ENCODE results near the gene RASSF5. TPM values are rescaled to one million over a fixed set of nuclear protein-coding genes. Genes with fewer than 3 reads are reported as not detected.

The RASSF5 gene
- total and polyA plus RNA-seq, 9 of the 15 experiments (the other 6 are each of a cell fraction or from before 2014, with no cell fraction given) = 6.1 to 41.0 (median 25.2) TPM

DNA sequence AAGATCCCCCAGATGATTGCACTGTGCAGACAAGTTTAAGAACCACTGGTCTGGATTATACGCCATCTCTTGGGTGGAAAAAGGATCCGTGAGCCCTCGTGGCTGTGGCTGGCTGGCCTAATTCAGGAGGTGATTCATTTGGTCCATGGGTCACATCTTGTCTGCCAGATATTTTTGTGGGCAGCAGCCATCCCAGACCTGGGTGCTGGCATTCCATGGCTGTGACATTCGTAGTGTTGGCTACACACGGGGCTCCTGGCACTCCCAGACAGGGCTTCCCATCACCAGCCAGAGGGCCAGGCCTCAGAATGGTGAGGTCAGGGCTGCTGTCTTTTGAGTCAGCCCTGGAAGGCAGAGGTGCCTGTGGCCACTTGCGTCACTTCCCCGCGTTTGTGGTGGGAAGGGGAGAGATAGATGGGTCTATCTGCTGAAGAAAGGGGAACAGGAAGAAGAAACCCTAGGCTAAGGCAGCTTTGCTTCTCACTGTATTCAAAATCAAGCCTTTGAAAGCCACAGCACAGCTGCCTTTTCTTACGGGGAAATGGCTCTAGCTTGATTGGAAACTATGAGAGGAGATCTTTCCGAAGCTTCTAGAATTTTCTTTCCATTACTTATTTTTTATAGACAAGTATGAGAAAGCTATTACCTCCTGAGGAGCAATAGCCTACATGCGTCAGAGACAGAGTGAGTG, 72.6 kb downstream of the RASSF5 start (continued):
- TF ChIP-seq ZNF3 (CRISPR knock-in tag; IDR thresholded peaks at IDR 0.05) (no peak), FOXA1 (IDR thresholded peaks at IDR 0.05; ENCODE audit: borderline replicate concordance) (no peak), SMARCA5 (IDR thresholded peaks at IDR 0.05) (no peak), ZNF354B (CRISPR knock-in tag; IDR thresholded peaks at IDR 0.05) (no peak), XRCC4 (IDR thresholded peaks at IDR 0.05; ENCODE audit: extremely low read depth, insufficient read depth, insufficient read length) (no peak), ZNF23 (CRISPR knock-in tag; IDR thresholded peaks at IDR 0.05) (no peak), MIER1 (IDR thresholded peaks at IDR 0.05; ENCODE audit: low read depth) (no peak), SNRNP70 (optimal IDR thresholded peaks at IDR 0.05; ENCODE audit: low read depth, low read length) (no peak)
- TF ChIP-seq, protein P1, sequence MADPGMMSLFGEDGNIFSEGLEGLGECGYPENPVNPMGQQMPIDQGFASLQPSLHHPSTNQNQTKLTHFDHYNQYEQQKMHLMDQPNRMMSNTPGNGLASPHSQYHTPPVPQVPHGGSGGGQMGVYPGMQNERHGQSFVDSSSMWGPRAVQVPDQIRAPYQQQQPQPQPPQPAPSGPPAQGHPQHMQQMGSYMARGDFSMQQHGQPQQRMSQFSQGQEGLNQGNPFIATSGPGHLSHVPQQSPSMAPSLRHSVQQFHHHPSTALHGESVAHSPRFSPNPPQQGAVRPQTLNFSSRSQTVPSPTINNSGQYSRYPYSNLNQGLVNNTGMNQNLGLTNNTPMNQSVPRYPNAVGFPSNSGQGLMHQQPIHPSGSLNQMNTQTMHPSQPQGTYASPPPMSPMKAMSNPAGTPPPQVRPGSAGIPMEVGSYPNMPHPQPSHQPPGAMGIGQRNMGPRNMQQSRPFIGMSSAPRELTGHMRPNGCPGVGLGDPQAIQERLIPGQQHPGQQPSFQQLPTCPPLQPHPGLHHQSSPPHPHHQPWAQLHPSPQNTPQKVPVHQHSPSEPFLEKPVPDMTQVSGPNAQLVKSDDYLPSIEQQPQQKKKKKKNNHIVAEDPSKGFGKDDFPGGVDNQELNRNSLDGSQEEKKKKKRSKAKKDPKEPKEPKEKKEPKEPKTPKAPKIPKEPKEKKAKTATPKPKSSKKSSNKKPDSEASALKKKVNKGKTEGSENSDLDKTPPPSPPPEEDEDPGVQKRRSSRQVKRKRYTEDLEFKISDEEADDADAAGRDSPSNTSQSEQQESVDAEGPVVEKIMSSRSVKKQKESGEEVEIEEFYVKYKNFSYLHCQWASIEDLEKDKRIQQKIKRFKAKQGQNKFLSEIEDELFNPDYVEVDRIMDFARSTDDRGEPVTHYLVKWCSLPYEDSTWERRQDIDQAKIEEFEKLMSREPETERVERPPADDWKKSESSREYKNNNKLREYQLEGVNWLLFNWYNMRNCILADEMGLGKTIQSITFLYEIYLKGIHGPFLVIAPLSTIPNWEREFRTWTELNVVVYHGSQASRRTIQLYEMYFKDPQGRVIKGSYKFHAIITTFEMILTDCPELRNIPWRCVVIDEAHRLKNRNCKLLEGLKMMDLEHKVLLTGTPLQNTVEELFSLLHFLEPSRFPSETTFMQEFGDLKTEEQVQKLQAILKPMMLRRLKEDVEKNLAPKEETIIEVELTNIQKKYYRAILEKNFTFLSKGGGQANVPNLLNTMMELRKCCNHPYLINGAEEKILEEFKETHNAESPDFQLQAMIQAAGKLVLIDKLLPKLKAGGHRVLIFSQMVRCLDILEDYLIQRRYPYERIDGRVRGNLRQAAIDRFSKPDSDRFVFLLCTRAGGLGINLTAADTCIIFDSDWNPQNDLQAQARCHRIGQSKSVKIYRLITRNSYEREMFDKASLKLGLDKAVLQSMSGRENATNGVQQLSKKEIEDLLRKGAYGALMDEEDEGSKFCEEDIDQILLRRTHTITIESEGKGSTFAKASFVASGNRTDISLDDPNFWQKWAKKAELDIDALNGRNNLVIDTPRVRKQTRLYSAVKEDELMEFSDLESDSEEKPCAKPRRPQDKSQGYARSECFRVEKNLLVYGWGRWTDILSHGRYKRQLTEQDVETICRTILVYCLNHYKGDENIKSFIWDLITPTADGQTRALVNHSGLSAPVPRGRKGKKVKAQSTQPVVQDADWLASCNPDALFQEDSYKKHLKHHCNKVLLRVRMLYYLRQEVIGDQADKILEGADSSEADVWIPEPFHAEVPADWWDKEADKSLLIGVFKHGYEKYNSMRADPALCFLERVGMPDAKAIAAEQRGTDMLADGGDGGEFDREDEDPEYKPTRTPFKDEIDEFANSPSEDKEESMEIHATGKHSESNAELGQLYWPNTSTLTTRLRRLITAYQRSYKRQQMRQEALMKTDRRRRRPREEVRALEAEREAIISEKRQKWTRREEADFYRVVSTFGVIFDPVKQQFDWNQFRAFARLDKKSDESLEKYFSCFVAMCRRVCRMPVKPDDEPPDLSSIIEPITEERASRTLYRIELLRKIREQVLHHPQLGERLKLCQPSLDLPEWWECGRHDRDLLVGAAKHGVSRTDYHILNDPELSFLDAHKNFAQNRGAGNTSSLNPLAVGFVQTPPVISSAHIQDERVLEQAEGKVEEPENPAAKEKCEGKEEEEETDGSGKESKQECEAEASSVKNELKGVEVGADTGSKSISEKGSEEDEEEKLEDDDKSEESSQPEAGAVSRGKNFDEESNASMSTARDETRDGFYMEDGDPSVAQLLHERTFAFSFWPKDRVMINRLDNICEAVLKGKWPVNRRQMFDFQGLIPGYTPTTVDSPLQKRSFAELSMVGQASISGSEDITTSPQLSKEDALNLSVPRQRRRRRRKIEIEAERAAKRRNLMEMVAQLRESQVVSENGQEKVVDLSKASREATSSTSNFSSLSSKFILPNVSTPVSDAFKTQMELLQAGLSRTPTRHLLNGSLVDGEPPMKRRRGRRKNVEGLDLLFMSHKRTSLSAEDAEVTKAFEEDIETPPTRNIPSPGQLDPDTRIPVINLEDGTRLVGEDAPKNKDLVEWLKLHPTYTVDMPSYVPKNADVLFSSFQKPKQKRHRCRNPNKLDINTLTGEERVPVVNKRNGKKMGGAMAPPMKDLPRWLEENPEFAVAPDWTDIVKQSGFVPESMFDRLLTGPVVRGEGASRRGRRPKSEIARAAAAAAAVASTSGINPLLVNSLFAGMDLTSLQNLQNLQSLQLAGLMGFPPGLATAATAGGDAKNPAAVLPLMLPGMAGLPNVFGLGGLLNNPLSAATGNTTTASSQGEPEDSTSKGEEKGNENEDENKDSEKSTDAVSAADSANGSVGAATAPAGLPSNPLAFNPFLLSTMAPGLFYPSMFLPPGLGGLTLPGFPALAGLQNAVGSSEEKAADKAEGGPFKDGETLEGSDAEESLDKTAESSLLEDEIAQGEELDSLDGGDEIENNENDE (IDR thresholded peaks at IDR 0.05; ENCODE audit: low read depth, low read length) = no peak
- TF ChIP-seq, protein P2, sequence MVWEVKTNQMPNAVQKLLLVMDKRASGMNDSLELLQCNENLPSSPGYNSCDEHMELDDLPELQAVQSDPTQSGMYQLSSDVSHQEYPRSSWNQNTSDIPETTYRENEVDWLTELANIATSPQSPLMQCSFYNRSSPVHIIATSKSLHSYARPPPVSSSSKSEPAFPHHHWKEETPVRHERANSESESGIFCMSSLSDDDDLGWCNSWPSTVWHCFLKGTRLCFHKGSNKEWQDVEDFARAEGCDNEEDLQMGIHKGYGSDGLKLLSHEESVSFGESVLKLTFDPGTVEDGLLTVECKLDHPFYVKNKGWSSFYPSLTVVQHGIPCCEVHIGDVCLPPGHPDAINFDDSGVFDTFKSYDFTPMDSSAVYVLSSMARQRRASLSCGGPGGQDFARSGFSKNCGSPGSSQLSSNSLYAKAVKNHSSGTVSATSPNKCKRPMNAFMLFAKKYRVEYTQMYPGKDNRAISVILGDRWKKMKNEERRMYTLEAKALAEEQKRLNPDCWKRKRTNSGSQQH (CRISPR knock-in tag; IDR thresholded peaks at IDR 0.05) = no peak
- TF ChIP-seq, protein P3, sequence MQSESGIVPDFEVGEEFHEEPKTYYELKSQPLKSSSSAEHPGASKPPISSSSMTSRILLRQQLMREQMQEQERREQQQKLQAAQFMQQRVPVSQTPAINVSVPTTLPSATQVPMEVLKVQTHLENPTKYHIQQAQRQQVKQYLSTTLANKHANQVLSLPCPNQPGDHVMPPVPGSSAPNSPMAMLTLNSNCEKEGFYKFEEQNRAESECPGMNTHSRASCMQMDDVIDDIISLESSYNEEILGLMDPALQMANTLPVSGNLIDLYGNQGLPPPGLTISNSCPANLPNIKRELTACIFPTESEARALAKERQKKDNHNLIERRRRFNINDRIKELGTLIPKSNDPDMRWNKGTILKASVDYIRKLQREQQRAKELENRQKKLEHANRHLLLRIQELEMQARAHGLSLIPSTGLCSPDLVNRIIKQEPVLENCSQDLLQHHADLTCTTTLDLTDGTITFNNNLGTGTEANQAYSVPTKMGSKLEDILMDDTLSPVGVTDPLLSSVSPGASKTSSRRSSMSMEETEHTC (IDR thresholded peaks at IDR 0.05) = no peak

Measured in K562 (cell line).